ENCODE data around the gene KEAP1.
A peak's percentile ranks its signal among the peaks of the same experiment; 100 is the strongest.

KEAP1 gene

GRCh38 chr19:10516671-10517286, 13.6 kb upstream of the KEAP1 start:
- TF ChIP-seq, protein P1, sequence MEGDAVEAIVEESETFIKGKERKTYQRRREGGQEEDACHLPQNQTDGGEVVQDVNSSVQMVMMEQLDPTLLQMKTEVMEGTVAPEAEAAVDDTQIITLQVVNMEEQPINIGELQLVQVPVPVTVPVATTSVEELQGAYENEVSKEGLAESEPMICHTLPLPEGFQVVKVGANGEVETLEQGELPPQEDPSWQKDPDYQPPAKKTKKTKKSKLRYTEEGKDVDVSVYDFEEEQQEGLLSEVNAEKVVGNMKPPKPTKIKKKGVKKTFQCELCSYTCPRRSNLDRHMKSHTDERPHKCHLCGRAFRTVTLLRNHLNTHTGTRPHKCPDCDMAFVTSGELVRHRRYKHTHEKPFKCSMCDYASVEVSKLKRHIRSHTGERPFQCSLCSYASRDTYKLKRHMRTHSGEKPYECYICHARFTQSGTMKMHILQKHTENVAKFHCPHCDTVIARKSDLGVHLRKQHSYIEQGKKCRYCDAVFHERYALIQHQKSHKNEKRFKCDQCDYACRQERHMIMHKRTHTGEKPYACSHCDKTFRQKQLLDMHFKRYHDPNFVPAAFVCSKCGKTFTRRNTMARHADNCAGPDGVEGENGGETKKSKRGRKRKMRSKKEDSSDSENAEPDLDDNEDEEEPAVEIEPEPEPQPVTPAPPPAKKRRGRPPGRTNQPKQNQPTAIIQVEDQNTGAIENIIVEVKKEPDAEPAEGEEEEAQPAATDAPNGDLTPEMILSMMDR (IDR thresholded peaks at IDR 0.05; ENCODE audit: insufficient read depth, low read depth, low read length, missing control alignments), result no peak
- DNase-seq (ENCODE audit: low read depth), result peak; percentile 50
- peak overlapping the region; percentile 74 for H3K4me3 ChIP-seq (ENCODE audit: low read length)

- H3K4me3 ChIP-seq (ENCODE audit: low read length), result peak overlapping the region; percentile 74
- TF ChIP-seq, protein P1 (IDR thresholded peaks at IDR 0.05; ENCODE audit: insufficient read depth, low read depth, low read length, missing control alignments), result no peak
- no peak for DNase-seq (ENCODE audit: low read depth)
These were observed 12.9 kb upstream of the KEAP1 start for GRCh38 chr19:10516064-10516385.

DNA sequence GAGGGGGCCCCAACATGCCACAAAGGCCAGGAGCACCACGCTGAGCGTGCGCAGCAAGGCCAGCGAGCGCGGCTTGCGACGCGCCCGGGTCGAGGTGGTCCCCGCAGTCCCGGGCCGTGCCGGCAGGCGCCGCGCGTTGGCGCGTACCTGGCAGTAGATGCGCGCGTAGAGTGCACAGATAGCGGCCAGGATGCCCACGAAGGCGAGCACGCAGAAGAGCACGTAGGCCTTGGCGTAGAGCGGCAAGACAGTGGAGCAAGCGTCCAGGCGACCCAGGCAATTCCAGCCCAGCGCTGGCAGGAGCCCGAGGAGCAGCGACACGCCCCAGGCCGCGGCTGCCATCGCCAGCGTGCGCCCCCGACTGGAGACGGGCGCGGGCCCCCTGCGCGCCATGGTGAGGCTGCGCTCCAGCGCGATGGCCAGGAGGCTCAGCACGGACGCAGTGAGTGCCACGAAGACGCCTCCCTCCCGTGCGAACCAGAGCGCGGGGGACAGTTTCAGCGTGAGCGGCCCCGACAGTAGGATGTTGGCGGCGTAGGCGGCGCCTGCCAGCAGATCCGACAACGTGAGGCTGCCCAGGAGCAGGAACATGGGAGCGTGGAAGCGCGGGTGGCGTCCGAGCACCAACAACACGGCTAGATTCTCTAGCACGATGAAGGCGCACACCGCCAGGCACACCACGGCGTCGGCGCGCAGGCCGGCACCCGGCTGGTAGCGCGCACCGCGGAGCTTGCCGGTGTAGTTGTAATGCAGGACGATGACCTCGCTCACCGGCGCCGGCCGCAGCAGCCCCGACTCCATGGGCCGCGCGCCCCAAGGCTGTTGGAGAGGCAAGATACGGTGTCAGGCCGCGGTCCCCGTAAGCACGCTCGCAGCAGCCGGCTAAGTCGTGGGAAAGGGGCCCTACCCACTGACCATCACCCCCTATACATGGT, 11.3 kb upstream of the KEAP1 start:
- TF ChIP-seq, protein P1 (IDR thresholded peaks at IDR 0.05; ENCODE audit: insufficient read depth, low read depth, low read length, missing control alignments), result no peak
- H3K4me3 ChIP-seq (ENCODE audit: low read length), result no peak overlapping the region
- no peak for DNase-seq (ENCODE audit: low read depth)

DNA sequence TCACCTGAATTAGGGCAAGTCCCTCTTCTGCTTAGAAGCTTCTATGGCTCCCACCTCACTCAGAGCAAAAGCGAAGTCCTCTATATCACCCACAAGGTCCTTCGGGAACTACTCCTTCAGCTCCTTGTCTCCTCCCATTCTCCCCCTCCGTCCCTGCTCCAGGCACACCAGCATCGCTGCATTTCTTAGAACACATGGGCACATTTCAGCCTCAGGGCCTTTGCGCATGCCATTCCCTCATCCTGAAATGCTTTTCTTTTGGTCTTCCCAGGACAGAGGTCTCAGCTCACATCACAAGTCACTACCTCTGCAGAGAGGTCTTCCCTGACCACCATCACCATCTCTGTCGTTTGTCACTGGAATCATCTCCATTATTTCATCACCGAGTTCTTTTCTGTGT, 10.1 kb upstream of the KEAP1 start:
- H3K4me3 ChIP-seq (ENCODE audit: low read length), result no peak overlapping the region
- no peak for DNase-seq (ENCODE audit: low read depth)

DNA sequence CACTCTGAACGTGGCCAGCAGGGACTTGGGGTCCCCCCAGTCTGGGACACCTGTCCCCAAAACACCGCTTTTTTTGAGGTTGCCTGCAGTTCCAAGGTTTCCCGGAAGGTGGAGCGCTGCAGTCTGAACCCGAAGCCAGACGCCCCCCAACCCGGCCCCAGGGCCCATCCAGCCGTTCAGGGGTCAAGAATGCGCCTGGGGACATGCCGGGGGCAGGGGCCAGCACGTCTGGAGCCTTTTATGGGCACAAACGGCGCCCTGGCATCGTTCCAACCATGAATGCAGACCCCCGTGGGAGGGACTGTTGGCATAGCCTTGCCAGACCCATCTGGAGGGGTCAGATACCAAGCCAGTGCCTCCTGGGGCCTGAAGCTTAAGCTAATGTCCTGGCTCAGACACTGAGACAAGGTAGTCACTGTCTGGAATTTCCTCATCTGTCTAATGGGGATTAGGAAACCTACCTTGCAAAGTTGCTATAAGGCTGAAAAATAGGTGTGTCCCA, 7.2 kb upstream of the KEAP1 start:
- TF ChIP-seq, protein P1 (IDR thresholded peaks at IDR 0.05; ENCODE audit: insufficient read depth, low read depth, low read length, missing control alignments), result peak; percentile 49
- H3K4me3 ChIP-seq (ENCODE audit: low read length), result no peak overlapping the region
- DNase-seq (ENCODE audit: low read depth), result peak; percentile 91

More for the DNA sequence above, 10.1 kb upstream of the KEAP1 start:
- TF ChIP-seq, protein P1 (IDR thresholded peaks at IDR 0.05; ENCODE audit: insufficient read depth, low read depth, low read length, missing control alignments), result no peak

DNA sequence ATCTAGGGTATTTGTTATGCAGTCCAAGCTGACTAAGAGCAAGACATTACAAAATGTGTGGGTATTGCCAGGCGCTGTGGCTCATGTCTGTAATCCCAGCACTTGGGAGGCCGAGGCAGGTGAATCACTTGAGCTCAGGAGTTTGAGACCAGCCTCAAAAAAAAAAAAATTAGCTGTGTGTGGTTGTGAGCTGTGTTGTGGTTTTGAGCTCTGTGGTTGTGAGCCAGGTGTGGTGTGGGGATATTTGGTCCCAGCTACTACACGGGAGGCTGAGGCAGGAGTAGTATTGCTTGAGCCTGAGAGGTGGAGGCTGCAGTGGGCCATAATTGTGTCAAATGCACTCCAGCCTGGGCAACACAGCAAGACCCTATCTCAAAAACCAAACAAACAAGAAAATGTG, 5.6 kb upstream of the KEAP1 start:
- TF ChIP-seq, protein P1 (IDR thresholded peaks at IDR 0.05; ENCODE audit: insufficient read depth, low read depth, low read length, missing control alignments), result no peak
- peak; percentile 81 for DNase-seq (ENCODE audit: low read depth)
- H3K4me3 ChIP-seq (ENCODE audit: low read length), result no peak overlapping the region

All from epithelial cell of esophagus (primary cell).